Measurements from ENCODE around the gene HK1. TPM values are rescaled to one million over a fixed set of nuclear protein-coding genes. Genes with fewer than 3 reads are reported as not detected.
A peak's percentile ranks its signal among the peaks of the same experiment; 100 is the strongest.

The HK1 gene
- total RNA-seq, 1 experiment from 2014 or later, result 219 TPM

GRCh38 chr10:69318106-69318866 is 40.0 kb downstream of the HK1 start (continued):
- TF ChIP-seq, protein P1, sequence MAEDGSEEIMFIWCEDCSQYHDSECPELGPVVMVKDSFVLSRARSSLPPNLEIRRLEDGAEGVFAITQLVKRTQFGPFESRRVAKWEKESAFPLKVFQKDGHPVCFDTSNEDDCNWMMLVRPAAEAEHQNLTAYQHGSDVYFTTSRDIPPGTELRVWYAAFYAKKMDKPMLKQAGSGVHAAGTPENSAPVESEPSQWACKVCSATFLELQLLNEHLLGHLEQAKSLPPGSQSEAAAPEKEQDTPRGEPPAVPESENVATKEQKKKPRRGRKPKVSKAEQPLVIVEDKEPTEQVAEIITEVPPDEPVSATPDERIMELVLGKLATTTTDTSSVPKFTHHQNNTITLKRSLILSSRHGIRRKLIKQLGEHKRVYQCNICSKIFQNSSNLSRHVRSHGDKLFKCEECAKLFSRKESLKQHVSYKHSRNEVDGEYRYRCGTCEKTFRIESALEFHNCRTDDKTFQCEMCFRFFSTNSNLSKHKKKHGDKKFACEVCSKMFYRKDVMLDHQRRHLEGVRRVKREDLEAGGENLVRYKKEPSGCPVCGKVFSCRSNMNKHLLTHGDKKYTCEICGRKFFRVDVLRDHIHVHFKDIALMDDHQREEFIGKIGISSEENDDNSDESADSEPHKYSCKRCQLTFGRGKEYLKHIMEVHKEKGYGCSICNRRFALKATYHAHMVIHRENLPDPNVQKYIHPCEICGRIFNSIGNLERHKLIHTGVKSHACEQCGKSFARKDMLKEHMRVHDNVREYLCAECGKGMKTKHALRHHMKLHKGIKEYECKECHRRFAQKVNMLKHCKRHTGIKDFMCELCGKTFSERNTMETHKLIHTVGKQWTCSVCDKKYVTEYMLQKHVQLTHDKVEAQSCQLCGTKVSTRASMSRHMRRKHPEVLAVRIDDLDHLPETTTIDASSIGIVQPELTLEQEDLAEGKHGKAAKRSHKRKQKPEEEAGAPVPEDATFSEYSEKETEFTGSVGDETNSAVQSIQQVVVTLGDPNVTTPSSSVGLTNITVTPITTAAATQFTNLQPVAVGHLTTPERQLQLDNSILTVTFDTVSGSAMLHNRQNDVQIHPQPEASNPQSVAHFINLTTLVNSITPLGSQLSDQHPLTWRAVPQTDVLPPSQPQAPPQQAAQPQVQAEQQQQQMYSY (CRISPR knock-in tag; IDR thresholded peaks at IDR 0.05), result peak; percentile 66
- TF ChIP-seq ZNF219 (CRISPR knock-in tag; IDR thresholded peaks at IDR 0.05; ENCODE audit: borderline replicate concordance) (0 out of 2 replicates have a peak, but pooled peaks have one; percentile 44), MYBL2 (CRISPR knock-in tag; IDR thresholded peaks at IDR 0.05) (peak; percentile 57), TCF7 (CRISPR knock-in tag; IDR thresholded peaks at IDR 0.05; ENCODE audit: low read depth) (0 out of 2 replicates have a peak, but pooled peaks have one; percentile 46), ESRRA (CRISPR knock-in tag; IDR thresholded peaks at IDR 0.05; ENCODE audit: borderline replicate concordance) (no peak), RELA (CRISPR knock-in tag; IDR thresholded peaks at IDR 0.05; ENCODE audit: borderline replicate concordance) (peak; percentile 18; the same call in 1 of the 2 replicates), NFYB (CRISPR knock-in tag; conservative IDR thresholded peaks at IDR 0.05; ENCODE audit: low read depth) (peak; percentile 22), ETV6 (CRISPR knock-in tag; IDR thresholded peaks at IDR 0.05) (peak; percentile 55; the same call in 1 of the 2 replicates), SMAD3 (CRISPR knock-in tag; IDR thresholded peaks at IDR 0.05; ENCODE audit: borderline replicate concordance) (no peak; the same call in 1 of the 2 replicates), CREM (CRISPR knock-in tag; IDR thresholded peaks at IDR 0.05) (peak; percentile 27; the same call in 1 of the 2 replicates), FOXP4 (CRISPR knock-in tag; IDR thresholded peaks at IDR 0.05) (peak; percentile 18; the same call in 1 of the 2 replicates), ZNF281 (CRISPR knock-in tag; IDR thresholded peaks at IDR 0.05) (0 out of 2 replicates have a peak, but pooled peaks have one; percentile 6), ZBTB43 (CRISPR knock-in tag; IDR thresholded peaks at IDR 0.05) (peak; percentile 76), ZNF396 (CRISPR knock-in tag; IDR thresholded peaks at IDR 0.05; ENCODE audit: borderline replicate concordance) (no peak), E2F5 (CRISPR knock-in tag; IDR thresholded peaks at IDR 0.05) (peak; percentile 62; the same call in 1 of the 2 replicates), KAT7 (CRISPR knock-in tag; IDR thresholded peaks at IDR 0.05; ENCODE audit: borderline replicate concordance) (no peak), MAX (CRISPR knock-in tag; IDR thresholded peaks at IDR 0.05) (peak; percentile 52; the same call in 1 of the 2 replicates), FOXK1 (CRISPR knock-in tag; IDR thresholded peaks at IDR 0.05) (peak; percentile 51), SP1 (CRISPR knock-in tag; conservative IDR thresholded peaks at IDR 0.05) (peak; percentile 47), TEAD1 (CRISPR knock-in tag; IDR thresholded peaks at IDR 0.05) (0 out of 2 replicates have a peak, but pooled peaks have one; percentile 4), NFE2L1 (CRISPR knock-in tag; IDR thresholded peaks at IDR 0.05) (0 out of 2 replicates have a peak, but pooled peaks have one; percentile 12)
